MM.1S (cell line): Measurements from ENCODE around the gene DTNB.

ENCODE experiments used
- EZH2 ChIP-seq: fragments of 300-600 bp; sonication (generic); optimal IDR thresholded peaks from 2 replicates; pipeline ENCODE3; 2017; ENCODE audit warnings: low read depth, mild to moderate bottlenecking, antibody characterized with exemption, low read length, mixed read lengths
- EZH2phosphoT487 ChIP-seq: fragments of 300-600 bp; sonication (generic); IDR thresholded peaks from 2 replicates; pipeline ENCODE4 v1.6.1; 2018; ENCODE audit warnings: antibody characterized with exemption, low read length
- TF ChIP-seq, protein P1 (sequence below): fragments of 300-600 bp; sonication (generic); IDR thresholded peaks from 2 replicates; pipeline ENCODE4 v1.5.1; 2016; ENCODE audit warnings: antibody characterized with exemption, low read length, mixed read lengths

DNA sequence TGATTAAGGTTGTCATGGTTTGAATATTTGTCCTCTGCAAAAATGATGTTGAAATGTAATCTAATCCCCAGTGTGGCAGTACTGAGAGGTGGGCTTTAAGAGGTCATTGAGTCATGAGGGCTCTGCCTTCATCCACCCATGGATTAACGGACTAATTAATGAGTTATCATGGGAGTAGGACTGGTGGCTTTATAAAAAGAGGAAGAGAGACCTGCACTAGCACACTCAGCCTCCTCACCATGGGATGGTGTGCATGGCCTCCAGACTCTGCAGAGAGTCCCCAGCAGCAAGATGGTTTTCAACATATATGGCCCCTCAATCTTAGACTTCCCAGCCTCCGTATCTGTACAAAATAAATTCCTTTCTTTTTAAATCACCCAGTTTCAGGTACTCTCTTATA, 41.0 kb downstream of the DTNB start:
- no peak for TF ChIP-seq EZH2
- TF ChIP-seq, protein P1, sequence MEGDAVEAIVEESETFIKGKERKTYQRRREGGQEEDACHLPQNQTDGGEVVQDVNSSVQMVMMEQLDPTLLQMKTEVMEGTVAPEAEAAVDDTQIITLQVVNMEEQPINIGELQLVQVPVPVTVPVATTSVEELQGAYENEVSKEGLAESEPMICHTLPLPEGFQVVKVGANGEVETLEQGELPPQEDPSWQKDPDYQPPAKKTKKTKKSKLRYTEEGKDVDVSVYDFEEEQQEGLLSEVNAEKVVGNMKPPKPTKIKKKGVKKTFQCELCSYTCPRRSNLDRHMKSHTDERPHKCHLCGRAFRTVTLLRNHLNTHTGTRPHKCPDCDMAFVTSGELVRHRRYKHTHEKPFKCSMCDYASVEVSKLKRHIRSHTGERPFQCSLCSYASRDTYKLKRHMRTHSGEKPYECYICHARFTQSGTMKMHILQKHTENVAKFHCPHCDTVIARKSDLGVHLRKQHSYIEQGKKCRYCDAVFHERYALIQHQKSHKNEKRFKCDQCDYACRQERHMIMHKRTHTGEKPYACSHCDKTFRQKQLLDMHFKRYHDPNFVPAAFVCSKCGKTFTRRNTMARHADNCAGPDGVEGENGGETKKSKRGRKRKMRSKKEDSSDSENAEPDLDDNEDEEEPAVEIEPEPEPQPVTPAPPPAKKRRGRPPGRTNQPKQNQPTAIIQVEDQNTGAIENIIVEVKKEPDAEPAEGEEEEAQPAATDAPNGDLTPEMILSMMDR = no peak
- TF ChIP-seq EZH2phosphoT487 = no peak
